ENCODE results near the gene NFYB. TPM values are rescaled to one million over a fixed set of nuclear protein-coding genes. Genes with fewer than 3 reads are reported as not detected.

The NFYB gene
- total RNA-seq, 1 experiment from 2014 or later: 22.4 TPM

GRCh38 chr12:104183443-104183842 lies 45.4 kb upstream of the NFYB start:
- Histone ChIP-seq H3K9me2 (ENCODE audit: insufficient read depth) (no peaks in the 10 kb centered on the region), H3K9me3 (ENCODE audit: control insufficient read depth in 1 of 2, insufficient read depth in 1 of 2, low read depth in 1 of 2, low read length in 2 of 2) (peaks cover 0 to 4% of the 10 kb centered on the region in 2 experiments; a peak in 1 of 4 replicates), H3K4me3 (replicated peaks in 1 of 2; ENCODE audit: low read depth in 1 of 2, low read length in 2 of 2) (no peak overlapping the region), H3K79me2 (ENCODE audit: insufficient read depth, low read length) (no peaks in the 10 kb centered on the region), H3K36me3 (ENCODE audit: control insufficient read depth in 1 of 2, insufficient read depth in 2 of 2, low read length in 2 of 2) (no peaks in the 10 kb centered on the region), H4K20me1 (ENCODE audit: insufficient read depth) (no peaks in the 10 kb centered on the region), H2AFZ (ENCODE audit: low read depth, low read length, poor library complexity, severe bottlenecking) (no peak overlapping the region), H3K27me3 (ENCODE audit: insufficient read depth, low read length) (no peaks in the 10 kb centered on the region), H3K4me1 (ENCODE audit: control insufficient read depth in 1 of 2, insufficient read depth in 2 of 2, low read length in 2 of 2) (peaks cover 11 to 13% of the 10 kb centered on the region in 2 experiments; a peak in 2 of 4 replicates), H3K4me2 (ENCODE audit: low read length) (no peak overlapping the region), H3K27ac (ENCODE audit: low read depth, low read length) (no peak overlapping the region), H3K9ac (ENCODE audit: low read length) (no peak overlapping the region)
- no TSS peak for BruUV-seq (replicated peaks)
- ChIA-PET POLR2A (no interaction called here), CTCF (no interaction called here), RAD21 (ENCODE audit: low non-redundant PET in 1 of 2, low total read pairs in 2 of 2, uncharacterized antibody in 2 of 2, unreplicated experiment in 2 of 2) (no interaction called here)
- TF ChIP-seq SIN3A (IDR thresholded peaks at IDR 0.05; ENCODE audit: low read depth) (no peak), ZFX (IDR thresholded peaks at IDR 0.05) (no peak), YY1 (IDR thresholded peaks at IDR 0.05; ENCODE audit: extremely low read depth, insufficient replicate concordance, low read depth, low read length) (no peak), FOSL1 (IDR thresholded peaks at IDR 0.05; ENCODE audit: low read depth) (no peak), POLR2A (IDR thresholded peaks at IDR 0.05; ENCODE audit: borderline replicate concordance, extremely low read depth, insufficient read depth, insufficient read length) (no peak), EZH2phosphoT487 (IDR thresholded peaks at IDR 0.05; ENCODE audit: borderline replicate concordance) (no peak), ZNF274 (IDR thresholded peaks at IDR 0.05; ENCODE audit: low read depth, low read length) (no peak), ATF3 (IDR thresholded peaks at IDR 0.05) (no peak), EGR1 (IDR thresholded peaks at IDR 0.05; ENCODE audit: low read depth) (no peak), ZBTB33 (IDR thresholded peaks at IDR 0.05; ENCODE audit: extremely low read depth, insufficient replicate concordance, low read length) (no peak), MAX (IDR thresholded peaks at IDR 0.05) (no peak), POLR2AphosphoS5 (IDR thresholded peaks at IDR 0.05; ENCODE audit: low read depth, low read length) (no peak), RAD21 (IDR thresholded peaks at IDR 0.05; ENCODE audit: low read depth) (no peak), SRF (IDR thresholded peaks at IDR 0.05; ENCODE audit: low read depth) (no peak), ELF1 (IDR thresholded peaks at IDR 0.05; ENCODE audit: borderline replicate concordance, low read depth) (no peak), TCF7L2 (IDR thresholded peaks at IDR 0.05; ENCODE audit: borderline replicate concordance, extremely low read depth, insufficient read depth, insufficient read length) (no peak), CTCF (IDR thresholded peaks at IDR 0.05 in 2 of 3, conservative IDR thresholded peaks at IDR 0.05 in 1 of 3; ENCODE audit: borderline replicate concordance in 1 of 3, insufficient read depth in 1 of 3, low read depth in 2 of 3, low read length in 2 of 3) (no peak), JUND (IDR thresholded peaks at IDR 0.05) (no peak), CEBPB (IDR thresholded peaks at IDR 0.05; ENCODE audit: low read depth) (no peak), SP1 (IDR thresholded peaks at IDR 0.05; ENCODE audit: low read depth) (no peak)
- no peak for DNase-seq (ENCODE audit: low read depth, low spot score)
- ATAC-seq: no peak
- intact Hi-C loops (cut with micrococcal nuclease): no loop called here
